Right kidney (tissue), 1 donor: ENCODE data around the gene RAD51B.

Experiments used
- DNase-seq: peaks from one replicate; pipeline ENCODE4 v3.0.0-alpha.2; 2016

The RAD51B gene

GRCh38 chr14:68599896-68600610 lies 780.5 kb downstream of the RAD51B start:
- DNase-seq = no peak

GRCh38 chr14:68602507-68602906 lies 782.9 kb downstream of the RAD51B start:
- DNase-seq = no peak

- DNase-seq = peak; percentile 65
Measured at GRCh38 chr14:68603533-68604360, 784.2 kb downstream of the RAD51B start.

GRCh38 chr14:68604361-68604730 lies 784.8 kb downstream of the RAD51B start:
- DNase-seq = no peak

GRCh38 chr14:68604822-68605221 lies 785.2 kb downstream of the RAD51B start:
- DNase-seq = no peak

GRCh38 chr14:68606176-68606575 lies 786.6 kb downstream of the RAD51B start:
- no peak for DNase-seq

- no peak for DNase-seq
Measured at GRCh38 chr14:68606644-68607043, 787.1 kb downstream of the RAD51B start.

- peak; percentile 77 for DNase-seq
Measured at GRCh38 chr14:68607081-68607866, 787.7 kb downstream of the RAD51B start.

- DNase-seq = no peak
Measured at GRCh38 chr14:68607867-68608573, 788.4 kb downstream of the RAD51B start.

- DNase-seq = no peak
Measured at GRCh38 chr14:68608574-68608962, 789.0 kb downstream of the RAD51B start.

GRCh38 chr14:68609012-68609411 lies 789.4 kb downstream of the RAD51B start:
- no peak for DNase-seq

- no peak for DNase-seq
Measured at GRCh38 chr14:68610251-68610793, 790.7 kb downstream of the RAD51B start.

- DNase-seq = no peak
Measured at GRCh38 chr14:68611599-68611998, 792.0 kb downstream of the RAD51B start.

- no peak for DNase-seq
Measured at GRCh38 chr14:68612049-68612448, 792.5 kb downstream of the RAD51B start.

GRCh38 chr14:68616221-68616902 lies 796.8 kb downstream of the RAD51B start:
- peak; percentile 7 for DNase-seq

GRCh38 chr14:68619790-68620574 lies 800.4 kb downstream of the RAD51B start:
- no peak for DNase-seq

- peak; percentile 9 for DNase-seq
Measured at GRCh38 chr14:68621400-68622365, 802.1 kb downstream of the RAD51B start.

GRCh38 chr14:68622856-68623255 lies 803.3 kb downstream of the RAD51B start:
- DNase-seq = peak; percentile 18

- no peak for DNase-seq
Measured at GRCh38 chr14:68623307-68623706, 803.7 kb downstream of the RAD51B start.
